Measurements from ENCODE around the gene STX2. TPM values are rescaled to one million over a fixed set of nuclear protein-coding genes. Genes with fewer than 3 reads are reported as not detected.

STX2 gene
- total RNA-seq, 2 donors from 2014 or later: 18.2 to 20.2 TPM

- peak; percentile 30 for DNase-seq
- Histone ChIP-seq H3K4me3 (ENCODE audit: low read length) (no peak overlapping the region), H3K4me1 (ENCODE audit: control insufficient read depth, insufficient read depth, low read length) (no peaks in the 10 kb centered on the region), H3K9me3 (ENCODE audit: control insufficient read depth, low read length) (peaks cover 6% of the 10 kb centered on the region), H3K36me3 (ENCODE audit: control insufficient read depth, insufficient read depth, low read length) (no peaks in the 10 kb centered on the region), H3K27ac (ENCODE audit: low read depth, low read length) (no peak overlapping the region), H3K9ac (ENCODE audit: extremely low read depth, low read length, poor library complexity, severe bottlenecking) (no peak overlapping the region), H3K27me3 (ENCODE audit: control insufficient read depth, insufficient read depth, low read length, poor library complexity, severe bottlenecking) (no peaks in the 10 kb centered on the region)
- H3K27ac Mint-ChIP-seq: no peak overlapping the region
- no peaks in the 10 kb centered on the region for H3K36me3 Mint-ChIP-seq (ENCODE audit: low read depth)
- WGBS, 2 experiments (ENCODE audit: insufficient coverage in 1 of 2, insufficient read length in 1 of 2): 90 to 93% methylated on average over 2 of the region's 2 CpGs
- H3K4me1 Mint-ChIP-seq: peaks cover 4% of the 10 kb centered on the region
- H3K9me3 Mint-ChIP-seq: peaks cover 17% of the 10 kb centered on the region
- peaks cover 3% of the 10 kb centered on the region for H3K27me3 Mint-ChIP-seq (ENCODE audit: insufficient read depth)
- H3K4me3 Mint-ChIP-seq: no peak overlapping the region
- no peak for TF ChIP-seq CTCF (conservative IDR thresholded peaks at IDR 0.05)
Observed at GRCh38 chr12:130743176-130743575, 95.9 kb downstream of the STX2 start.

GRCh38 chr12:130742716-130743115 is 96.3 kb downstream of the STX2 start:
- H3K9me3 Mint-ChIP-seq: peaks cover 17% of the 10 kb centered on the region
- 100% methylated on average over 1 of the region's 1 CpG; no CpG with 5 or more reads in 1 of the 2 experiments for WGBS, 2 experiments (ENCODE audit: insufficient coverage in 1 of 2, insufficient read length in 1 of 2)
- no peak overlapping the region for H3K4me3 Mint-ChIP-seq

GRCh38 chr12:130742112-130742511 is 96.9 kb downstream of the STX2 start:
- H3K4me1 Mint-ChIP-seq: peaks cover 3% of the 10 kb centered on the region
- H3K27me3 Mint-ChIP-seq (ENCODE audit: insufficient read depth): peaks cover 4% of the 10 kb centered on the region
- H3K36me3 ChIP-seq (ENCODE audit: control insufficient read depth, insufficient read depth, low read length): no peaks in the 10 kb centered on the region
- H3K27me3 ChIP-seq (ENCODE audit: control insufficient read depth, insufficient read depth, low read length, poor library complexity, severe bottlenecking): no peaks in the 10 kb centered on the region
- no peaks in the 10 kb centered on the region for H3K4me1 ChIP-seq (ENCODE audit: control insufficient read depth, insufficient read depth, low read length)
- H3K9ac ChIP-seq (ENCODE audit: extremely low read depth, low read length, poor library complexity, severe bottlenecking): no peak overlapping the region
- no peak overlapping the region for H3K27ac Mint-ChIP-seq
- H3K9me3 ChIP-seq (ENCODE audit: control insufficient read depth, low read length): peaks cover 6% of the 10 kb centered on the region
- 91% methylated on average over 9 to 12 of the region's 12 CpGs for WGBS, 2 experiments (ENCODE audit: insufficient coverage in 1 of 2, insufficient read length in 1 of 2)
- peak; percentile 28 for DNase-seq
- TF ChIP-seq CTCF (conservative IDR thresholded peaks at IDR 0.05): no peak
- H3K4me3 Mint-ChIP-seq: no peak overlapping the region
- peaks cover 17% of the 10 kb centered on the region for H3K9me3 Mint-ChIP-seq
- no peak overlapping the region for H3K4me3 ChIP-seq (ENCODE audit: low read length)
- H3K36me3 Mint-ChIP-seq (ENCODE audit: low read depth): no peaks in the 10 kb centered on the region
- H3K27ac ChIP-seq (ENCODE audit: low read depth, low read length): no peak overlapping the region

More at GRCh38 chr12:130742716-130743115, 96.3 kb downstream of the STX2 start:
- Histone ChIP-seq H3K36me3 (ENCODE audit: control insufficient read depth, insufficient read depth, low read length) (no peaks in the 10 kb centered on the region), H3K9me3 (ENCODE audit: control insufficient read depth, low read length) (peaks cover 6% of the 10 kb centered on the region), H3K4me1 (ENCODE audit: control insufficient read depth, insufficient read depth, low read length) (no peaks in the 10 kb centered on the region), H3K27me3 (ENCODE audit: control insufficient read depth, insufficient read depth, low read length, poor library complexity, severe bottlenecking) (no peaks in the 10 kb centered on the region), H3K9ac (ENCODE audit: extremely low read depth, low read length, poor library complexity, severe bottlenecking) (no peak overlapping the region), H3K27ac (ENCODE audit: low read depth, low read length) (no peak overlapping the region), H3K4me3 (ENCODE audit: low read length) (no peak overlapping the region)
- TF ChIP-seq CTCF (conservative IDR thresholded peaks at IDR 0.05): no peak
- peaks cover 3% of the 10 kb centered on the region for H3K27me3 Mint-ChIP-seq (ENCODE audit: insufficient read depth)
- no peak for DNase-seq
- H3K4me1 Mint-ChIP-seq: peaks cover under 1% of the 10 kb centered on the region
- H3K36me3 Mint-ChIP-seq (ENCODE audit: low read depth): no peaks in the 10 kb centered on the region
- no peak overlapping the region for H3K27ac Mint-ChIP-seq

Other genes starting within 250 kb of the STX2 start
- 1 to 10 TPM in 1 of 2 donors, under 1 TPM in 1; 0.13 to 3.4 TPM for gene RIMBP2, start 123.0 kb downstream of the STX2 start, total RNA-seq
- 1,000 to 10,000 TPM; 1,323 to 1,383 TPM for gene RAN, start 32.8 kb upstream of the STX2 start, total RNA-seq
- gene ADGRD1, start 114.7 kb upstream of the STX2 start, total RNA-seq: 1 to 10 TPM; 1.3 to 2.9 TPM

All from endodermal cell (in vitro differentiated cells).